HUES48 (cell line): ENCODE data around the gene HSH2D.

ENCODE experiments used
- H3K27ac ChIP-seq: one replicate; pipeline ENCODE4 v1.7.0; 2013; ENCODE audit warnings: low read depth, low read length, inconsistent platforms
- H3K27me3 ChIP-seq: 2 replicates; pipeline ENCODE4 v1.6.1; 2013; ENCODE audit warnings: mild to moderate bottlenecking, low read length; ENCODE audit not compliant: control insufficient read depth, insufficient read depth
- H3K36me3 ChIP-seq: 2 replicates; pipeline ENCODE4 v1.6.1; 2013; ENCODE audit warnings: low read length; ENCODE audit not compliant: control insufficient read depth, insufficient read depth
- H3K4me1 ChIP-seq: 2 replicates; pipeline ENCODE4 v1.6.1; 2013; ENCODE audit warnings: mild to moderate bottlenecking, low read length; ENCODE audit not compliant: control insufficient read depth, insufficient read depth
- H3K4me3 ChIP-seq: 2 replicates; pipeline ENCODE4 v1.5.1; 2013; ENCODE audit warnings: mild to moderate bottlenecking, low read depth, low read length
- H3K9ac ChIP-seq: 2 replicates; pipeline ENCODE4 v1.6.1; 2013; ENCODE audit warnings: mild to moderate bottlenecking, low read depth, low read length, moderate library complexity
- H3K9me3 ChIP-seq: 2 replicates; pipeline ENCODE4 v1.6.1; 2013; ENCODE audit warnings: low read length; ENCODE audit not compliant: control insufficient read depth, insufficient read depth

HSH2D gene

GRCh38 chr19:16197622-16198369 lies 54.3 kb downstream of the HSH2D start, which contains the start of gene AP1M1:
Gene AP1M1 (plus strand): TSS chr19:16197911. CDS start chr19:16198027, 116 bp downstream.
- Histone ChIP-seq H3K9me3 (no peaks in the 10 kb centered on the region), H3K27me3 (no peaks in the 10 kb centered on the region), H3K9ac (peak within 1 kb of the TSS; percentile 21), H3K36me3 (no peaks in the 10 kb centered on the region), H3K27ac (peak within 1 kb of the TSS; percentile 70), H3K4me1 (0 out of 2 replicates have a peak, but pooled peaks cover 8% of the 10 kb centered on the region), H3K4me3 (peak within 1 kb of the TSS; percentile 83)

GRCh38 chr19:16198370-16198651 lies 54.8 kb downstream of the HSH2D start:
- Histone ChIP-seq H3K27ac (peak overlapping the region; percentile 70), H3K9me3 (no peaks in the 10 kb centered on the region), H3K36me3 (peaks cover 4% of the 10 kb centered on the region; the same call in 1 of the 2 replicates), H3K4me3 (peak overlapping the region; percentile 83), H3K4me1 (0 out of 2 replicates have a peak, but pooled peaks cover 8% of the 10 kb centered on the region), H3K27me3 (no peaks in the 10 kb centered on the region), H3K9ac (peak overlapping the region; percentile 21; the same call in 1 of the 2 replicates)

GRCh38 chr19:16199275-16199932 lies 55.9 kb downstream of the HSH2D start:
- Histone ChIP-seq H3K27me3 (no peaks in the 10 kb centered on the region), H3K36me3 (peaks cover 7% of the 10 kb centered on the region; the same call in 1 of the 2 replicates), H3K4me3 (no peak overlapping the region), H3K9me3 (no peaks in the 10 kb centered on the region), H3K4me1 (0 out of 2 replicates have a peak, but pooled peaks cover 5% of the 10 kb centered on the region), H3K9ac (no peak overlapping the region), H3K27ac (no peak overlapping the region)

GRCh38 chr19:16200038-16201010 lies 56.8 kb downstream of the HSH2D start:
- H3K4me1 ChIP-seq = 0 out of 2 replicates have a peak, but pooled peaks cover 5% of the 10 kb centered on the region
- H3K36me3 ChIP-seq = peaks cover 7% of the 10 kb centered on the region; the same call in 1 of the 2 replicates
- no peaks in the 10 kb centered on the region for H3K27me3 ChIP-seq
- no peak overlapping the region for H3K4me3 ChIP-seq
- H3K9ac ChIP-seq = no peak overlapping the region; the same call in 1 of the 2 replicates
- H3K27ac ChIP-seq = no peak overlapping the region
- no peaks in the 10 kb centered on the region for H3K9me3 ChIP-seq

- Histone ChIP-seq H3K9me3 (no peaks in the 10 kb centered on the region), H3K36me3 (peaks cover 7% of the 10 kb centered on the region; the same call in 1 of the 2 replicates), H3K4me3 (no peak overlapping the region), H3K27me3 (no peaks in the 10 kb centered on the region), H3K27ac (no peak overlapping the region), H3K4me1 (0 out of 2 replicates have a peak, but pooled peaks cover 5% of the 10 kb centered on the region), H3K9ac (no peak overlapping the region; the same call in 1 of the 2 replicates)
Measured at GRCh38 chr19:16201011-16201391, 57.5 kb downstream of the HSH2D start.

- H3K36me3 ChIP-seq = peaks cover 7% of the 10 kb centered on the region
- no peak overlapping the region for H3K27ac ChIP-seq
- no peak overlapping the region for H3K4me3 ChIP-seq
Measured at GRCh38 chr19:16202320-16203255, 59.1 kb downstream of the HSH2D start.

GRCh38 chr19:16203256-16204004 lies 59.9 kb downstream of the HSH2D start:
- no peak overlapping the region for H3K4me3 ChIP-seq
- H3K9ac ChIP-seq = no peak overlapping the region
- H3K36me3 ChIP-seq = peaks cover 13% of the 10 kb centered on the region
- no peaks in the 10 kb centered on the region for H3K27me3 ChIP-seq
- no peak overlapping the region for H3K27ac ChIP-seq
- H3K4me1 ChIP-seq = no peaks in the 10 kb centered on the region
- no peaks in the 10 kb centered on the region for H3K9me3 ChIP-seq

More at GRCh38 chr19:16202320-16203255, 59.1 kb downstream of the HSH2D start:
- H3K27me3 ChIP-seq = no peaks in the 10 kb centered on the region
- no peaks in the 10 kb centered on the region for H3K4me1 ChIP-seq
- no peak overlapping the region for H3K9ac ChIP-seq
- H3K9me3 ChIP-seq = no peaks in the 10 kb centered on the region

GRCh38 chr19:16204005-16204294 lies 60.5 kb downstream of the HSH2D start:
- H3K9me3 ChIP-seq = no peaks in the 10 kb centered on the region
- peaks cover 16% of the 10 kb centered on the region for H3K36me3 ChIP-seq
- H3K4me1 ChIP-seq = no peaks in the 10 kb centered on the region
- no peak overlapping the region for H3K4me3 ChIP-seq
- H3K9ac ChIP-seq = no peak overlapping the region
- H3K27ac ChIP-seq = no peak overlapping the region
- H3K27me3 ChIP-seq = no peaks in the 10 kb centered on the region

GRCh38 chr19:16205205-16206045 lies 61.9 kb downstream of the HSH2D start:
- Histone ChIP-seq H3K9me3 (no peaks in the 10 kb centered on the region), H3K27me3 (no peaks in the 10 kb centered on the region), H3K36me3 (peaks cover 31% of the 10 kb centered on the region), H3K9ac (no peak overlapping the region), H3K4me1 (no peaks in the 10 kb centered on the region), H3K27ac (no peak overlapping the region), H3K4me3 (no peak overlapping the region)
